Prostate gland (tissue), 2 donors: ENCODE results near the gene MAP7D1. TPM values are rescaled to one million over a fixed set of nuclear protein-coding genes. Genes with fewer than 3 reads are reported as not detected.

ENCODE experiments used
- DNase-seq: peaks from one replicate; pipeline ENCODE4 v3.0.0-alpha.2; 2019; ENCODE audit warnings: low spot score
- H3K27ac ChIP-seq, 2 donors: fragments of 200-600 bp; sonication (generic); 2 replicates each; pipeline ENCODE4 v1.5.1; 2017 to 2019
- H3K27me3 ChIP-seq: fragments of 200-600 bp; sonication (generic); replicated peaks from 2 replicates; pipeline ENCODE4 v1.5.1; 2019; ENCODE audit not compliant: insufficient read depth
- H3K36me3 ChIP-seq, 2 donors: fragments of 200-600 bp; sonication (generic); 1 replicate in 1 of 2; 2 replicates in 1 of 2; pipeline versions ENCODE4 v1.5.1 to v1.8.1; 2017 to 2019
- H3K4me1 ChIP-seq: fragments of 200-600 bp; sonication (generic); replicated peaks from 2 replicates; pipeline ENCODE4 v1.5.1; 2019
- H3K4me3 ChIP-seq, 2 donors: fragments of 200-600 bp; sonication (generic); 2 replicates each; pipeline ENCODE4 v1.5.1; 2017 to 2019
- H3K9me3 ChIP-seq: fragments of 200-600 bp; sonication (generic); 2 replicates; pipeline ENCODE4 v1.5.1; 2017
- CTCF ChIP-seq, 4 experiments: fragments of 200-600 bp in 2 of 4; fragments of 450-650 bp in 2 of 4; sonication (generic) in 2 of 4; IDR thresholded peaks; 1 replicate in 3 of 4; 2 replicates in 1 of 4; pipeline ENCODE4 v1.5.1; 2016 to 2019; ENCODE audit warnings: antibody characterized with exemption in 4 of 4, mild to moderate bottlenecking in 2 of 4, moderate library complexity in 2 of 4
- POLR2A ChIP-seq: fragments of 450-650 bp; IDR thresholded peaks from one replicate; pipeline ENCODE4 v1.6.1; 2016; ENCODE audit warnings: antibody characterized with exemption, mild to moderate bottlenecking
- POLR2AphosphoS5 ChIP-seq: sonication (generic); formaldehyde crosslinking; IDR thresholded peaks from one replicate; pipeline ENCODE4 v1.6.1; 2017; ENCODE audit warnings: antibody characterized with exemption
- WGBS: methylation state at CpG from one replicate; pipeline ENCODE4 v1.1.5; 2018; 5-methylcytosine and 5-hydroxymethylcytosine counted together
- intact Hi-C: fragments of 100-400 bp; cut with DNase I; formaldehyde crosslinking; loops from one replicate; pipeline ENCODE4 v1.14.2; 2022
- total RNA-seq, 2 donors: library from RNA; depleted of rRNA; stranded (reverse); fragments of >200 nt; gene quantifications; one replicate each; pipeline ENCODE4 v1.1.0, GENCODE V29; 2016

The MAP7D1 gene
- total RNA-seq, 2 donors from 2014 or later = 97.3 to 132 TPM

GRCh38 chr1:36135796-36136195, 20.2 kb upstream of the MAP7D1 start:
- H3K27me3 ChIP-seq = no peaks in the 10 kb centered on the region
- H3K4me3 ChIP-seq = no peak overlapping the region
- DNase-seq = no peak
- H3K4me1 ChIP-seq = no peaks in the 10 kb centered on the region
- no peak for TF ChIP-seq CTCF (IDR thresholded peaks at IDR 0.05)
- TF ChIP-seq POLR2AphosphoS5 = no peak
- no peak for TF ChIP-seq POLR2A
- peak overlapping the region; percentile 10 to 55 for H3K27ac ChIP-seq
- H3K9me3 ChIP-seq = no peaks in the 10 kb centered on the region
- H3K36me3 ChIP-seq = no peaks in the 10 kb centered on the region
- intact Hi-C loops = no loop called here

- TF ChIP-seq CTCF (IDR thresholded peaks at IDR 0.05) (no peak), POLR2AphosphoS5 (peak; percentile 64), POLR2A (no peak)
- Histone ChIP-seq H3K27me3 (no peaks in the 10 kb centered on the region), H3K4me3 (no peak overlapping the region), H3K4me1 (no peaks in the 10 kb centered on the region), H3K36me3 (no peaks in the 10 kb centered on the region), H3K9me3 (no peaks in the 10 kb centered on the region), H3K27ac (peak overlapping the region; percentile 10 to 55)
- WGBS = 6% methylated on average over 1 of the region's 1 CpG
- intact Hi-C loops = no loop called here
- peak; percentile 77 for DNase-seq
Observed at GRCh38 chr1:36136535-36136934, 19.4 kb upstream of the MAP7D1 start.

- no peaks in the 10 kb centered on the region for H3K9me3 ChIP-seq
- no peaks in the 10 kb centered on the region for H3K4me1 ChIP-seq
- TF ChIP-seq POLR2AphosphoS5 (no peak), POLR2A (no peak), CTCF (IDR thresholded peaks at IDR 0.05) (no peak)
- H3K4me3 ChIP-seq = no peak overlapping the region
- DNase-seq = no peak
- H3K27me3 ChIP-seq = no peaks in the 10 kb centered on the region
- intact Hi-C loops = no loop called here
- 73% methylated on average over 5 of the region's 5 CpGs for WGBS
- H3K27ac ChIP-seq = peak overlapping the region in 1 of 2 donors; percentile 55
- H3K36me3 ChIP-seq = no peaks in the 10 kb centered on the region
Observed at GRCh38 chr1:36137226-36137625, 18.7 kb upstream of the MAP7D1 start.

GRCh38 chr1:36137776-36138175, 18.2 kb upstream of the MAP7D1 start:
- Histone ChIP-seq H3K9me3 (no peaks in the 10 kb centered on the region), H3K4me1 (no peaks in the 10 kb centered on the region), H3K36me3 (no peaks in the 10 kb centered on the region), H3K27me3 (no peaks in the 10 kb centered on the region), H3K27ac (no peak overlapping the region), H3K4me3 (no peak overlapping the region)
- 77% methylated on average over 3 of the region's 3 CpGs for WGBS
- DNase-seq = no peak
- TF ChIP-seq POLR2A (no peak), CTCF (IDR thresholded peaks at IDR 0.05) (no peak), POLR2AphosphoS5 (no peak)
- intact Hi-C loops = no loop called here

GRCh38 chr1:36139521-36139920, 16.4 kb upstream of the MAP7D1 start:
- 83% methylated on average over 5 of the region's 5 CpGs for WGBS
- no peak for DNase-seq
- H3K9me3 ChIP-seq = no peaks in the 10 kb centered on the region
- no peaks in the 10 kb centered on the region for H3K4me1 ChIP-seq
- no peaks in the 10 kb centered on the region for H3K27me3 ChIP-seq
- no peaks in the 10 kb centered on the region for H3K36me3 ChIP-seq
- H3K4me3 ChIP-seq = no peak overlapping the region
- intact Hi-C loops = no loop called here
- TF ChIP-seq CTCF (IDR thresholded peaks at IDR 0.05) = no peak
- no peak for TF ChIP-seq POLR2A
- no peak for TF ChIP-seq POLR2AphosphoS5
- H3K27ac ChIP-seq = no peak overlapping the region
